DOHH2 (cell line): Measurements from ENCODE around the gene COL4A4.

Experiments
- H3F3A ChIP-seq: fragments of 200-600 bp; sonication (generic), shearing (Covaris generic); 2 replicates; pipeline ENCODE4 v1.6.0; 2016; ENCODE audit warnings: antibody characterized with exemption, mild to moderate bottlenecking; ENCODE audit not compliant: control insufficient read depth, insufficient read depth
- H3K27ac ChIP-seq: fragments of 200-600 bp; sonication (generic); 2 replicates; pipeline ENCODE4 v1.5.1; 2014; ENCODE audit warnings: low read depth, mild to moderate bottlenecking, low read length, moderate library complexity
- H3K27me3 ChIP-seq: fragments of 200-600 bp; sonication (generic); 2 replicates; pipeline ENCODE4 v1.6.1; 2014; ENCODE audit warnings: mild to moderate bottlenecking, low read length, mixed read lengths; ENCODE audit not compliant: control insufficient read depth
- H3K36me3 ChIP-seq: fragments of 200-600 bp; sonication (generic); 2 replicates; pipeline ENCODE4 v1.6.1; 2014; ENCODE audit warnings: mild to moderate bottlenecking, low read length, moderate library complexity, mixed read lengths; ENCODE audit not compliant: control insufficient read depth
- H3K4me1 ChIP-seq: fragments of 200-600 bp; sonication (generic); 2 replicates; pipeline ENCODE4 v1.6.1; 2014; ENCODE audit warnings: mild to moderate bottlenecking, low read length, mixed read lengths; ENCODE audit not compliant: control insufficient read depth
- H3K4me2 ChIP-seq: fragments of 200-600 bp; sonication (generic); 2 replicates; pipeline ENCODE4 v1.6.0; 2014; ENCODE audit warnings: mild to moderate bottlenecking, low read length, moderate library complexity
- H3K4me3 ChIP-seq: fragments of 200-600 bp; sonication (generic); 2 replicates; pipeline ENCODE4 v1.5.1; 2014; ENCODE audit warnings: mild to moderate bottlenecking, low read length, mixed read lengths
- H3K79me2 ChIP-seq: fragments of 200-600 bp; sonication (generic); 2 replicates; pipeline ENCODE4 v1.6.1; 2014; ENCODE audit warnings: mild to moderate bottlenecking, low read length, mixed read lengths; ENCODE audit not compliant: control insufficient read depth
- H3K9me2 ChIP-seq: fragments of 200-600 bp; sonication (generic); replicated peaks from 2 replicates; pipeline ENCODE4 v1.6.1; 2014; ENCODE audit warnings: mild to moderate bottlenecking, low read length, mixed read lengths; ENCODE audit not compliant: control insufficient read depth
- H3K9me3 ChIP-seq: fragments of 200-600 bp; sonication (generic); 2 replicates; pipeline ENCODE4 v1.6.1; 2014; ENCODE audit warnings: antibody characterized with exemption, low read length, mixed read lengths; ENCODE audit not compliant: control insufficient read depth, insufficient read depth
- H4K20me1 ChIP-seq: fragments of 200-600 bp; sonication (generic); 2 replicates; pipeline ENCODE4 v1.6.0; 2014; ENCODE audit warnings: low read depth, mild to moderate bottlenecking, antibody characterized with exemption, low read length, moderate library complexity; ENCODE audit not compliant: control insufficient read depth, insufficient read depth
- EZH2phosphoT487 ChIP-seq: fragments of 200-600 bp; sonication (generic); IDR thresholded peaks from 2 replicates; pipeline ENCODE4 v1.6.1; 2017; ENCODE audit warnings: borderline replicate concordance, mild to moderate bottlenecking, antibody characterized with exemption, low read length, moderate library complexity, mixed read lengths
- TF ChIP-seq, protein P1 (sequence below): fragments of 200-600 bp; sonication (generic); IDR thresholded peaks from one replicate; pipeline ENCODE4 v1.5.1; 2014; ENCODE audit warnings: antibody characterized with exemption, mild to moderate bottlenecking, low read depth, low read length; ENCODE audit not compliant: poor library complexity, severe bottlenecking

The COL4A4 gene

GRCh38 chr2:227007148-227007547 is 156.9 kb downstream of the COL4A4 start:
- Histone ChIP-seq H3K9me2 (no peaks in the 10 kb centered on the region), H3K27ac (no peak overlapping the region), H3K4me3 (no peak overlapping the region), H3K79me2 (no peaks in the 10 kb centered on the region), H3K4me2 (no peak overlapping the region), H3K4me1 (no peaks in the 10 kb centered on the region), H3K27me3 (no peaks in the 10 kb centered on the region), H3K9me3 (no peaks in the 10 kb centered on the region), H3F3A (no peaks in the 10 kb centered on the region), H3K36me3 (no peaks in the 10 kb centered on the region), H4K20me1 (no peaks in the 10 kb centered on the region)
- TF ChIP-seq EZH2phosphoT487, result no peak
- TF ChIP-seq, protein P1, sequence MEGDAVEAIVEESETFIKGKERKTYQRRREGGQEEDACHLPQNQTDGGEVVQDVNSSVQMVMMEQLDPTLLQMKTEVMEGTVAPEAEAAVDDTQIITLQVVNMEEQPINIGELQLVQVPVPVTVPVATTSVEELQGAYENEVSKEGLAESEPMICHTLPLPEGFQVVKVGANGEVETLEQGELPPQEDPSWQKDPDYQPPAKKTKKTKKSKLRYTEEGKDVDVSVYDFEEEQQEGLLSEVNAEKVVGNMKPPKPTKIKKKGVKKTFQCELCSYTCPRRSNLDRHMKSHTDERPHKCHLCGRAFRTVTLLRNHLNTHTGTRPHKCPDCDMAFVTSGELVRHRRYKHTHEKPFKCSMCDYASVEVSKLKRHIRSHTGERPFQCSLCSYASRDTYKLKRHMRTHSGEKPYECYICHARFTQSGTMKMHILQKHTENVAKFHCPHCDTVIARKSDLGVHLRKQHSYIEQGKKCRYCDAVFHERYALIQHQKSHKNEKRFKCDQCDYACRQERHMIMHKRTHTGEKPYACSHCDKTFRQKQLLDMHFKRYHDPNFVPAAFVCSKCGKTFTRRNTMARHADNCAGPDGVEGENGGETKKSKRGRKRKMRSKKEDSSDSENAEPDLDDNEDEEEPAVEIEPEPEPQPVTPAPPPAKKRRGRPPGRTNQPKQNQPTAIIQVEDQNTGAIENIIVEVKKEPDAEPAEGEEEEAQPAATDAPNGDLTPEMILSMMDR, result no peak

DNA sequence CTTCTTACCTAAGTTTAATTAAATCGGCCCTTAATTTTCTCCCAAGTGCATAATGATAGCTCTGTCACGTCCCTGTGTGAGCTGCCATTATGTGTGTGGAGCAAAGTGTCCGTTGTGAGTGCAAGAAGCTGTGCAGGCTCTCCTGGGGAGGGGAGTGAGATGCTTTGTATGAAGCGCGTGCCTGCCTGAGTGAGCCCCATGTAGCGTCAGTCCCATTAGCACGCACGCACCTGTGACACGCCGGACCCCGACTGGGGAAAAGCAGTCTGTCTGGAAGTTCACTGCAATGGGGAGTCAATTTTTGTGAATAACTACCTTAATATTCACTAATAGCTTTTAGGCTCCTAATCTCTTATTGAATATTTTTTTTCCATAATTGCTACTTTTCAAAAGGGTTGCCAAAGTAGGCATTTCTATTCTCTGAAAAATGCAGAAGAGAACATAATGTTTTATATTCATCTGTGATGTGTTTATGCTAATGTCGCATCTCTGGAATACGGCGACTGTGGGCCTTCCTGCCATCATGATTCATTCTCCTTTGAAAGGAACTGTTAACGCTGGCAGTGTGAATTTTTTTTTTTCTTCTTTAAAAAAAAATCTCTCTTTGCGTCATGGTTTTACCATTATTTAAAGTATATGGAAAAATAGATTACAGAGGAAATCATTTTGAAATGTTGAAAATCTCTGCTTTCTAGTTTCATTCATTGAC is 157.7 kb downstream of the COL4A4 start:
- Histone ChIP-seq H3K9me3 (no peaks in the 10 kb centered on the region), H3K36me3 (no peaks in the 10 kb centered on the region), H4K20me1 (no peaks in the 10 kb centered on the region), H3K27ac (no peak overlapping the region), H3K9me2 (no peaks in the 10 kb centered on the region), H3K4me3 (no peak overlapping the region), H3K27me3 (no peaks in the 10 kb centered on the region), H3K4me1 (no peaks in the 10 kb centered on the region), H3K79me2 (no peaks in the 10 kb centered on the region), H3K4me2 (no peak overlapping the region), H3F3A (no peaks in the 10 kb centered on the region)
- TF ChIP-seq, protein P1, result no peak
- no peak for TF ChIP-seq EZH2phosphoT487

GRCh38 chr2:227004482-227004881 is 159.5 kb downstream of the COL4A4 start:
- Histone ChIP-seq H3K9me3 (no peaks in the 10 kb centered on the region), H3K9me2 (no peaks in the 10 kb centered on the region), H4K20me1 (no peaks in the 10 kb centered on the region), H3F3A (no peaks in the 10 kb centered on the region), H3K4me1 (no peaks in the 10 kb centered on the region), H3K4me3 (no peak overlapping the region), H3K27ac (no peak overlapping the region), H3K27me3 (no peaks in the 10 kb centered on the region), H3K4me2 (no peak overlapping the region), H3K36me3 (no peaks in the 10 kb centered on the region), H3K79me2 (no peaks in the 10 kb centered on the region)
- TF ChIP-seq, protein P1, result no peak
